ENCODE results near the gene OTUB2.

Gene OTUB2

GRCh38 chr14:94052662-94053061, 26.5 kb downstream of the OTUB2 start:
- Histone ChIP-seq H3K9me3 (ENCODE audit: control insufficient read depth in 5 of 5, low read length in 5 of 5) (no peaks in the 10 kb centered on the region), H3K9ac (ENCODE audit: low read length in 5 of 5) (no peak overlapping the region), H3K4me3 (ENCODE audit: low read depth in 1 of 5, low read length in 5 of 5) (no peak overlapping the region), H3K27ac (ENCODE audit: low read depth, low read length) (no peak overlapping the region), H3K27me3 (ENCODE audit: control insufficient read depth in 5 of 5, insufficient read depth in 4 of 5, low read length in 5 of 5) (no peaks in the 10 kb centered on the region), H3K36me3 (ENCODE audit: control insufficient read depth in 5 of 5, insufficient read depth in 5 of 5, low read length in 5 of 5) (peaks cover 24 to 94% (median 93%) of the 10 kb centered on the region in 5 donors), H3K4me1 (ENCODE audit: control insufficient read depth in 5 of 5, insufficient read depth in 5 of 5, low read length in 5 of 5) (peaks cover 1 to 57% (median 12%) of the 10 kb centered on the region in 5 donors)

DNA sequence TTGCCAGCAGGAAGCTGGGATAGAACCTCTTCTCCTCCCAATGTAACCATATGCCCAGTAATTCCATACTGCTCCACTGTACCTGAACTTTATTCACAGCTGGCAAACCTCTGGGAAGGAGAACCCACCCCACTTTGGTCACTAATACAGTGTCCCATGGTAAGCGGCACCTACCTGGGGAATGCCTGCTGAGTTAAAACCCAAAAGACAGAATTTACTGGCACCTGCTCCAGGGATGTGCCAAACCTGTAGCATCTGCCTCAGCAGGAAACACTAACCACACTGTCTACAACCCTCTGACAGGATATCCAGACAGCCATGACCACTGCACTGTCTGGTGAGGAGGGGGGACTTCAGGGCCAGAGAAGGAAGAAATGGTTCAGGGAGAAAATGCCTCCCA, 28.3 kb downstream of the OTUB2 start:
- Histone ChIP-seq H3K9ac (ENCODE audit: low read length in 5 of 5) (peak overlapping the region in 1 of 5 donors; percentile 1), H3K4me1 (ENCODE audit: control insufficient read depth in 5 of 5, insufficient read depth in 5 of 5, low read length in 5 of 5) (peaks cover 1 to 66% (median 21%) of the 10 kb centered on the region in 5 donors), H3K9me3 (ENCODE audit: control insufficient read depth in 5 of 5, low read length in 5 of 5) (no peaks in the 10 kb centered on the region), H3K4me3 (ENCODE audit: low read depth in 1 of 5, low read length in 5 of 5) (no peak overlapping the region), H3K27ac (ENCODE audit: low read depth, low read length) (no peak overlapping the region), H3K36me3 (ENCODE audit: control insufficient read depth in 5 of 5, insufficient read depth in 5 of 5, low read length in 5 of 5) (peaks cover 28 to 94% (median 93%) of the 10 kb centered on the region in 5 donors), H3K27me3 (ENCODE audit: control insufficient read depth in 5 of 5, insufficient read depth in 4 of 5, low read length in 5 of 5) (no peaks in the 10 kb centered on the region)

DNA sequence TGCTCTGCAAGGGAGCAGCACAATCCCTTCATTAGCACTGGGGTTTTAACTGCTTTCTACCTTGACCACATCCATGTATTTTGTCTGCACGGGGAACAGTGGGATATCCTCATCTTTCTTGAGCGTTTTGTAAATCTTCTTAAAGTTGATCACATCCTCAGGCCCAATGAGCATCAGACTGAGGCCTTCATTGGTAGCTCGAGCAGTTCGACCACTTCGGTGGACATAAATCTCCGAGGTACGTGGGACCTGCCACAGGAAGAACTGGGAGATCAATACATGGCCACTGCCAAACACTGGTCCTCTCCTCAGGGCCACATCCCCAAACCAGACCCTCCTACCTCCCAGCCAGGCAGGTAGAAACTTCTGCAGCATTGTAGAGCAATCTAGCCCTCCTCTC, 28.8 kb downstream of the OTUB2 start:
- Histone ChIP-seq H3K36me3 (ENCODE audit: control insufficient read depth in 5 of 5, insufficient read depth in 5 of 5, low read length in 5 of 5) (peaks cover 31 to 94% (median 92%) of the 10 kb centered on the region in 5 donors), H3K4me1 (ENCODE audit: control insufficient read depth in 5 of 5, insufficient read depth in 5 of 5, low read length in 5 of 5) (peaks cover 1 to 65% (median 21%) of the 10 kb centered on the region in 5 donors), H3K4me3 (ENCODE audit: low read depth in 1 of 5, low read length in 5 of 5) (no peak overlapping the region), H3K27ac (ENCODE audit: low read depth, low read length) (no peak overlapping the region), H3K27me3 (ENCODE audit: control insufficient read depth in 5 of 5, insufficient read depth in 4 of 5, low read length in 5 of 5) (no peaks in the 10 kb centered on the region), H3K9me3 (ENCODE audit: control insufficient read depth in 5 of 5, low read length in 5 of 5) (no peaks in the 10 kb centered on the region), H3K9ac (ENCODE audit: low read length in 5 of 5) (no peak overlapping the region)

GRCh38 chr14:94056579-94057308, 30.6 kb downstream of the OTUB2 start:
- Histone ChIP-seq H3K9ac (ENCODE audit: low read length in 5 of 5) (no peak overlapping the region), H3K27ac (ENCODE audit: low read depth, low read length) (no peak overlapping the region), H3K27me3 (ENCODE audit: control insufficient read depth in 5 of 5, insufficient read depth in 4 of 5, low read length in 5 of 5) (no peaks in the 10 kb centered on the region), H3K9me3 (ENCODE audit: control insufficient read depth in 5 of 5, low read length in 5 of 5) (no peaks in the 10 kb centered on the region), H3K4me1 (ENCODE audit: control insufficient read depth in 5 of 5, insufficient read depth in 5 of 5, low read length in 5 of 5) (peaks cover 0 to 49% (median 21%) of the 10 kb centered on the region in 5 donors), H3K36me3 (ENCODE audit: control insufficient read depth in 5 of 5, insufficient read depth in 5 of 5, low read length in 5 of 5) (peaks cover 34 to 94% (median 92%) of the 10 kb centered on the region in 5 donors), H3K4me3 (ENCODE audit: low read depth in 1 of 5, low read length in 5 of 5) (no peak overlapping the region)

- H3K36me3 ChIP-seq (ENCODE audit: control insufficient read depth in 5 of 5, insufficient read depth in 5 of 5, low read length in 5 of 5), result peaks cover 32 to 90% (median 86%) of the 10 kb centered on the region in 5 donors
- H3K4me3 ChIP-seq (ENCODE audit: low read depth in 1 of 5, low read length in 5 of 5), result no peak overlapping the region
- peaks cover 0 to 41% (median 24%) of the 10 kb centered on the region in 5 donors for H3K4me1 ChIP-seq (ENCODE audit: control insufficient read depth in 5 of 5, insufficient read depth in 5 of 5, low read length in 5 of 5)
- H3K9ac ChIP-seq (ENCODE audit: low read length in 5 of 5), result no peak overlapping the region
- H3K27ac ChIP-seq (ENCODE audit: low read depth, low read length), result no peak overlapping the region
- no peaks in the 10 kb centered on the region for H3K27me3 ChIP-seq (ENCODE audit: control insufficient read depth in 5 of 5, insufficient read depth in 4 of 5, low read length in 5 of 5)
- H3K9me3 ChIP-seq (ENCODE audit: control insufficient read depth in 5 of 5, low read length in 5 of 5), result no peaks in the 10 kb centered on the region
Observed at GRCh38 chr14:94058128-94058673, 32.1 kb downstream of the OTUB2 start.

GRCh38 chr14:94058674-94059138, 32.6 kb downstream of the OTUB2 start:
- Histone ChIP-seq H3K27ac (ENCODE audit: low read depth, low read length) (no peak overlapping the region), H3K4me3 (ENCODE audit: low read depth in 1 of 5, low read length in 5 of 5) (no peak overlapping the region), H3K36me3 (ENCODE audit: control insufficient read depth in 5 of 5, insufficient read depth in 5 of 5, low read length in 5 of 5) (peaks cover 32 to 90% (median 86%) of the 10 kb centered on the region in 5 donors), H3K4me1 (ENCODE audit: control insufficient read depth in 5 of 5, insufficient read depth in 5 of 5, low read length in 5 of 5) (peaks cover 0 to 41% (median 24%) of the 10 kb centered on the region in 5 donors), H3K9ac (ENCODE audit: low read length in 5 of 5) (no peak overlapping the region), H3K9me3 (ENCODE audit: control insufficient read depth in 5 of 5, low read length in 5 of 5) (no peaks in the 10 kb centered on the region), H3K27me3 (ENCODE audit: control insufficient read depth in 5 of 5, insufficient read depth in 4 of 5, low read length in 5 of 5) (no peaks in the 10 kb centered on the region)

DNA sequence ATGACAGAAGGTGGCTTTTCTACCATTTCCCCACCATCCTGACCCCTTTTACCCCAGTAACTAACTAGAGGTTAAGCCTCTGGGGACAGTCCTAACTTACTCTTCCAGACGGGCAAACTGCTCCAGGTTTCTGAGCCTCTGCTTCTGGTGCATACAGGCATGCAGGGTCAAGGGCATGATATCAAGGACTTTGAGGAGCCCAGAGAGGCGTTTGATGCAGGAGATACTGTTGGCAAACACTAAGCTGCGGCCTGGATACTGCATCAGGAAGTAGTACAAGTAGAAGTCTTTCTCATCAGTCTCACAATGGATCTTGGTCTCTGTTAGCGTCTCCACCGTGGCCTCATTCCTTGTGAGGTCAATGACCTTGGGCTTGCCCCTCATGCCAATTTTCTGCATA, 33.9 kb downstream of the OTUB2 start:
- Histone ChIP-seq H3K9ac (ENCODE audit: low read length in 5 of 5) (no peak overlapping the region), H3K4me1 (ENCODE audit: control insufficient read depth in 5 of 5, insufficient read depth in 5 of 5, low read length in 5 of 5) (peaks cover 0 to 34% (median 20%) of the 10 kb centered on the region in 5 donors), H3K27ac (ENCODE audit: low read depth, low read length) (no peak overlapping the region), H3K9me3 (ENCODE audit: control insufficient read depth in 5 of 5, low read length in 5 of 5) (no peaks in the 10 kb centered on the region), H3K27me3 (ENCODE audit: control insufficient read depth in 5 of 5, insufficient read depth in 4 of 5, low read length in 5 of 5) (no peaks in the 10 kb centered on the region), H3K4me3 (ENCODE audit: low read depth in 1 of 5, low read length in 5 of 5) (no peak overlapping the region), H3K36me3 (ENCODE audit: control insufficient read depth in 5 of 5, insufficient read depth in 5 of 5, low read length in 5 of 5) (peaks cover 32 to 77% (median 73%) of the 10 kb centered on the region in 5 donors)

DNA sequence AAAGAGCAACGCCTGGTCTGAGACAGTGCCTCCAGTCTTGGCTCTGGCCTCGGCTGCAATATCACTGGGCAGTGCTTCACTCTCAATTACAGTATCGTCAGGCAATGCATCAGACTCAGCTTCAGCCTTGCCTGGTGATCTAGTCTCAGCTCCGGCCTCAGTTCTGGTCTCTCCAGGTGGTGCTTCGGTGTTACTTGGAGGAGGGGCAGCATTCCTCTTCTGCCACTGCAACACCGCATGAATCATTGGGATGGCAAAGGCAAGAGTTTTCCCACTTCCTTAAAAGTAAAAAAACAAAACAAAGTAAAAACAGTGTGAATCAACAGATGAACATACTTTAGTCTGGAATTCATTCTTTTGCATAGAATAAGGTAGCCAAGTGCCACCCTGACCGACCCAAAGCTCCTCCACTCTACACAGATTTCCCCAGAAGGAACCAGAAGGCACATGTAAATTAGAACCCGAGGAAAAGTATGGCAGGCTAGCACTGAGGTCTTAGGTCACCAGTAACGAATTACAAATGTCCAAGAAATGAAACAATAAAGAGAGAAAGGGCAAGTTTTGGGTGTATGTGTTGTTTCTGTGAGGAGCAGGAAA, 36.3 kb downstream of the OTUB2 start:
- no peaks in the 10 kb centered on the region for H3K27me3 ChIP-seq (ENCODE audit: control insufficient read depth in 5 of 5, insufficient read depth in 4 of 5, low read length in 5 of 5)
- no peak overlapping the region for H3K9ac ChIP-seq (ENCODE audit: low read length in 5 of 5)
- H3K4me1 ChIP-seq (ENCODE audit: control insufficient read depth in 5 of 5, insufficient read depth in 5 of 5, low read length in 5 of 5), result peaks cover 0 to 24% (median 21%) of the 10 kb centered on the region in 5 donors
- no peak overlapping the region for H3K4me3 ChIP-seq (ENCODE audit: low read depth in 1 of 5, low read length in 5 of 5)
- peak overlapping the region; percentile 7 for H3K27ac ChIP-seq (ENCODE audit: low read depth, low read length)
- no peaks in the 10 kb centered on the region for H3K9me3 ChIP-seq (ENCODE audit: control insufficient read depth in 5 of 5, low read length in 5 of 5)
- peaks cover 21 to 52% (median 48%) of the 10 kb centered on the region in 5 donors for H3K36me3 ChIP-seq (ENCODE audit: control insufficient read depth in 5 of 5, insufficient read depth in 5 of 5, low read length in 5 of 5)

GRCh38 chr14:94066089-94066676, 40.0 kb downstream of the OTUB2 start:
- Histone ChIP-seq H3K27ac (ENCODE audit: low read depth, low read length) (no peak overlapping the region), H3K9ac (ENCODE audit: low read length in 5 of 5) (no peak overlapping the region), H3K36me3 (ENCODE audit: control insufficient read depth in 5 of 5, insufficient read depth in 5 of 5, low read length in 5 of 5) (peaks cover 7 to 15% (median 13%) of the 10 kb centered on the region in 5 donors), H3K27me3 (ENCODE audit: control insufficient read depth in 5 of 5, insufficient read depth in 4 of 5, low read length in 5 of 5) (no peaks in the 10 kb centered on the region), H3K9me3 (ENCODE audit: control insufficient read depth in 5 of 5, low read length in 5 of 5) (peaks cover 0 to 3% (median 0%) of the 10 kb centered on the region in 5 donors), H3K4me1 (ENCODE audit: control insufficient read depth in 5 of 5, insufficient read depth in 5 of 5, low read length in 5 of 5) (peaks cover 0 to 13% (median 6%) of the 10 kb centered on the region in 5 donors), H3K4me3 (ENCODE audit: low read depth in 1 of 5, low read length in 5 of 5) (no peak overlapping the region)
